Sigmoid colon (tissue), 7 donors: ENCODE measurements around the gene CCDC68. TPM values are rescaled to one million over a fixed set of nuclear protein-coding genes. Genes with fewer than 3 reads are reported as not detected.

Experiments
- DNase-seq: peaks from one replicate; pipeline ENCODE4 v3.0.0-alpha.2; 2019
- H3K27ac ChIP-seq, 4 donors: fragments of 200-600 bp; sonication (generic); one replicate each; pipeline ENCODE4 v1.5.1; 2016 to 2019; ENCODE audit warnings: mild to moderate bottlenecking in 1 of 4
- H3K27me3 ChIP-seq, 3 donors: fragments of 200-600 bp; sonication (generic); one replicate each; pipeline ENCODE4 v1.5.1; 2019; ENCODE audit warnings: mild to moderate bottlenecking in 1 of 3
- H3K36me3 ChIP-seq, 4 donors: fragments of 200-600 bp; sonication (generic); one replicate each; pipeline ENCODE4 v1.5.1; 2016 to 2019
- H3K4me1 ChIP-seq, 4 donors: fragments of 200-600 bp; sonication (generic); one replicate each; pipeline ENCODE4 v1.5.1; 2017 to 2019
- H3K4me3 ChIP-seq, 4 donors: fragments of 200-600 bp; sonication (generic); one replicate each; pipeline ENCODE4 v1.5.1; 2017 to 2019; ENCODE audit warnings: mild to moderate bottlenecking in 2 of 4, moderate library complexity in 1 of 4
- H3K9me3 ChIP-seq, 4 donors: fragments of 200-600 bp in 3 of 4; sonication (generic) in 3 of 4; one replicate each; pipeline versions ENCODE4 v1.5.1 to v1.6.1; 2013 to 2019
- EP300 ChIP-seq, 4 donors: sonication (generic); formaldehyde crosslinking; IDR thresholded peaks; one replicate each; pipeline ENCODE4 v1.6.1; 2017; ENCODE audit warnings: antibody characterized with exemption in 4 of 4
- POLR2A ChIP-seq, 2 donors: fragments of 450-650 bp; IDR thresholded peaks; one replicate each; pipeline ENCODE4 v1.6.1; 2016; ENCODE audit warnings: antibody characterized with exemption in 2 of 2, mild to moderate bottlenecking in 2 of 2, moderate library complexity in 2 of 2
- POLR2AphosphoS5 ChIP-seq, 4 donors: sonication (generic); formaldehyde crosslinking; IDR thresholded peaks; one replicate each; pipeline ENCODE4 v1.6.1; 2017; ENCODE audit warnings: antibody characterized with exemption in 4 of 4
- WGBS, 2 donors: extraction: QIAGEN DNeasy Blood & Tissue Kit; methylation state at CpG; one replicate each; pipeline ENCODE4 v1.1.7; 2013; 5-methylcytosine and 5-hydroxymethylcytosine counted together
- intact Hi-C: fragments of 100-400 bp; cut with DNase I; formaldehyde crosslinking; loops from one replicate; pipeline ENCODE4 v1.15.1; 2023
- polyA plus RNA-seq, 3 donors: library from polyadenylated mRNA; stranded (reverse); fragments of 200-250 nt; gene quantifications; one replicate each; pipeline ENCODE4 v1.2.3, GENCODE V29; 2013
- total RNA-seq, 4 donors: library from RNA; depleted of rRNA; stranded (reverse); fragments of >200 nt; gene quantifications; one replicate each; pipeline ENCODE4 v1.1.0, GENCODE V29; 2016
- TF ChIP-seq, protein P1 (sequence below), 4 experiments: fragments of 450-650 bp in 3 of 4; fragments of 200-600 bp in 1 of 4; IDR thresholded peaks; one replicate each; pipeline ENCODE4 v1.5.1; 2016 to 2019; ENCODE audit warnings: antibody characterized with exemption in 4 of 4, mild to moderate bottlenecking in 3 of 4, moderate library complexity in 2 of 4
- donor health status: healthy with polysubstance abuse.
- donor health status: Bipolar disorder and iron deficiency.
- donor health status: healthy.

CCDC68 gene
- total and polyA plus RNA-seq, 7 donors, result 3.1 to 42.3 (median 5.5) TPM

DNA sequence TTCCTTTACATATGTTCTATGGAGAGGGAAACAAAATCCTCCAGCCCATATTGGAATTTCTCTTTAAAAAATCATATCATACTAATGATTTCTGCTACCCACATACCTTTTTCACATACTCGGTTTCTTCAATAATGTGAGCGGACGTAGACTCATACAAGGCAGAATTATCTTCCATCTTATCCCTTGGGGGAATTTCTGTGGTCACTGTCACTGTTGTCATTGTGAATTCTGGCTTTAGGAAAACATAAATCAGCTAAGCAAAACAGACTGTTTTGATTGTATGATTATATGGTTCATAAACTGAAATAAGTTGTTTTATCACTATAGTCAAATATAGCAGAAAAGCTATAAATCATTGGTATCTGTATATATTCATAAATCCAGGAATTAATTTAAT, 16.7 kb downstream of the CCDC68 start:
- TF ChIP-seq POLR2A (IDR thresholded peaks at IDR 0.05), result no peak
- no peak for TF ChIP-seq POLR2AphosphoS5 (IDR thresholded peaks at IDR 0.05)
- TF ChIP-seq, protein P1, sequence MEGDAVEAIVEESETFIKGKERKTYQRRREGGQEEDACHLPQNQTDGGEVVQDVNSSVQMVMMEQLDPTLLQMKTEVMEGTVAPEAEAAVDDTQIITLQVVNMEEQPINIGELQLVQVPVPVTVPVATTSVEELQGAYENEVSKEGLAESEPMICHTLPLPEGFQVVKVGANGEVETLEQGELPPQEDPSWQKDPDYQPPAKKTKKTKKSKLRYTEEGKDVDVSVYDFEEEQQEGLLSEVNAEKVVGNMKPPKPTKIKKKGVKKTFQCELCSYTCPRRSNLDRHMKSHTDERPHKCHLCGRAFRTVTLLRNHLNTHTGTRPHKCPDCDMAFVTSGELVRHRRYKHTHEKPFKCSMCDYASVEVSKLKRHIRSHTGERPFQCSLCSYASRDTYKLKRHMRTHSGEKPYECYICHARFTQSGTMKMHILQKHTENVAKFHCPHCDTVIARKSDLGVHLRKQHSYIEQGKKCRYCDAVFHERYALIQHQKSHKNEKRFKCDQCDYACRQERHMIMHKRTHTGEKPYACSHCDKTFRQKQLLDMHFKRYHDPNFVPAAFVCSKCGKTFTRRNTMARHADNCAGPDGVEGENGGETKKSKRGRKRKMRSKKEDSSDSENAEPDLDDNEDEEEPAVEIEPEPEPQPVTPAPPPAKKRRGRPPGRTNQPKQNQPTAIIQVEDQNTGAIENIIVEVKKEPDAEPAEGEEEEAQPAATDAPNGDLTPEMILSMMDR (IDR thresholded peaks at IDR 0.05), result no peak
- no peak for TF ChIP-seq EP300 (IDR thresholded peaks at IDR 0.05)
- H3K36me3 ChIP-seq, result no peaks in the 10 kb centered on the region
- intact Hi-C loops, result no loop called here
- no peaks in the 10 kb centered on the region for H3K9me3 ChIP-seq
- WGBS, 2 donors, result 98% methylated on average over 3 of the region's 3 CpGs
- DNase-seq, result no peak
- H3K4me3 ChIP-seq, result no peak overlapping the region
- no peak overlapping the region for H3K27ac ChIP-seq
- H3K4me1 ChIP-seq, result peaks cover 0 to 7% (median 3%) of the 10 kb centered on the region in 4 donors
- no peaks in the 10 kb centered on the region for H3K27me3 ChIP-seq

DNA sequence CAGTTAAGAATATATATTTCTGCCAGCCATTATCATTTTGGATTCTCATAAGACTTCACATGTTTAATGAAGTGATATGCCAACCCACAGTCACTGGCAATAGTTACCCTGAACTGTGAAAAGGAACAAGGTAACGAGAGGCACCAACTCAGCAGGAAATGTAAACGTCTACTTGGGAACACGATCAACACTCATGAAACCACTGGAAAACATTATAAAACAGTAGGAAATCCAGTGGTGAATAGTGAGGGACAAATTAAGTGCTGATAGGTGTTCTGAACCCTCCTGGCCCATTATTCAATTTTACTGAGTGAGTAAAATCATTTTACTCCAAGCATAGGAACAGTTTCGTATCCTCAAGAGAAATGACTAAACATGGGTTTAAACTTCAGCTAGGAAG, 17.1 kb downstream of the CCDC68 start:
- no peaks in the 10 kb centered on the region for H3K27me3 ChIP-seq
- no peak overlapping the region for H3K27ac ChIP-seq
- 62 to 92% methylated on average over 4 of the region's 4 CpGs for WGBS, 2 donors
- no peak for DNase-seq
- H3K4me1 ChIP-seq, result peaks cover 0 to 7% (median 3%) of the 10 kb centered on the region in 4 donors
- H3K9me3 ChIP-seq, result no peaks in the 10 kb centered on the region
- intact Hi-C loops, result no loop called here
- TF ChIP-seq POLR2AphosphoS5 (IDR thresholded peaks at IDR 0.05), result no peak
- no peak for TF ChIP-seq EP300 (IDR thresholded peaks at IDR 0.05)
- TF ChIP-seq, protein P1 (IDR thresholded peaks at IDR 0.05), result no peak
- TF ChIP-seq POLR2A (IDR thresholded peaks at IDR 0.05), result no peak
- H3K36me3 ChIP-seq, result no peaks in the 10 kb centered on the region
- H3K4me3 ChIP-seq, result no peak overlapping the region

DNA sequence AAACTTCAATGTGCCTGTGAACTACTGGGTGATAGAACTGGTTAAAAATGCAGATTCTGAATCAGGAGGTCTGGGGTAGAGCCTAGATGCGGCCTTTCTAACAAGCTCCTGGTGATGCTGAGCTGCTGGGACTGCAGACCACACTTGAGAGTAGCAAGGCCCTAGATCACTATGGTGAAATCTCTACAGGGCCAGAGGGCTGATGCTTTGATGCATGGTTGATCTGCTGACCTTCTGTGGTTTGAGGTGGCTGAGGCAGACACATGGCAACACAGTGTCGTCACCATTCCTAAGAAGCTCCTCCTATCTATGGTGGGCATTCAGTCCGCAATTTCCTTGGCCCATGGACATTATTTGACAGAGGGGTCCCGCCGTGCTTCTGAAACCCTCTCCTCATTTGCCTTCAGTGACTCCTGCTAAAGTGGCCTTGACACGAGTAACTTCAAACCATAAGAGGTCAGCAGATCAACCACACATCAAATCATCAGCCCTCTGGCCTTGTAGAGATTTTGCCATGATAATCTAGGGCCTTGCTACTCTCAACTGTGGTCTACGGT, 19.8 kb downstream of the CCDC68 start:
- TF ChIP-seq POLR2AphosphoS5 (IDR thresholded peaks at IDR 0.05) (no peak), POLR2A (IDR thresholded peaks at IDR 0.05) (no peak), EP300 (IDR thresholded peaks at IDR 0.05) (no peak)
- TF ChIP-seq, protein P1 (IDR thresholded peaks at IDR 0.05), result no peak
- Histone ChIP-seq H3K36me3 (no peaks in the 10 kb centered on the region), H3K4me1 (no peaks in the 10 kb centered on the region), H3K4me3 (no peak overlapping the region), H3K9me3 (no peaks in the 10 kb centered on the region), H3K27ac (no peak overlapping the region), H3K27me3 (no peaks in the 10 kb centered on the region)
- WGBS, 2 donors, result 90 to 95% methylated on average over 7 of the region's 7 CpGs
- intact Hi-C loops, result no loop called here
- DNase-seq, result no peak

DNA sequence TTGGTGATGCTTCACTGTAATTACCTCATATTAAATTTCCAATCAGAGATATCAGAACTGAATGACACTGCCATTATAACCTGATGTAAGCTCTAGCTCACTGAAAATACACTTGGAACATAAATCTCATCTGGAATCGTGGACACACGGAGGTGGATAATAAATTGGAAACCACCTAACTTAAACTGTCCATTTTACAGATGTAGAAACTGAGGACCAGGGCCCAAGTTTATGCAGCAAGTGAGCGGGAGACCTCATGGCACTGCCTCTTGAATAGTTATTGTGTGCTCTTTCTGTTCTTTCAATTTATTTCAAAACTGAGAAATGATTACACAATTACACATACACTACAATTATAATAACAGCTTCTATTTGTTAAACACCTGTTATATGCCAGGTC, 20.8 kb downstream of the CCDC68 start:
- WGBS, 2 donors, result 93 to 94% methylated on average over 3 of the region's 3 CpGs
- TF ChIP-seq EP300 (IDR thresholded peaks at IDR 0.05) (no peak), POLR2AphosphoS5 (IDR thresholded peaks at IDR 0.05) (no peak), POLR2A (IDR thresholded peaks at IDR 0.05) (no peak)
- TF ChIP-seq, protein P1 (IDR thresholded peaks at IDR 0.05), result no peak
- no peaks in the 10 kb centered on the region for H3K36me3 ChIP-seq
- no peaks in the 10 kb centered on the region for H3K27me3 ChIP-seq
- no peaks in the 10 kb centered on the region for H3K4me1 ChIP-seq
- DNase-seq, result no peak
- H3K9me3 ChIP-seq, result no peaks in the 10 kb centered on the region
- intact Hi-C loops, result no loop called here
- H3K4me3 ChIP-seq, result no peak overlapping the region
- H3K27ac ChIP-seq, result no peak overlapping the region

DNA sequence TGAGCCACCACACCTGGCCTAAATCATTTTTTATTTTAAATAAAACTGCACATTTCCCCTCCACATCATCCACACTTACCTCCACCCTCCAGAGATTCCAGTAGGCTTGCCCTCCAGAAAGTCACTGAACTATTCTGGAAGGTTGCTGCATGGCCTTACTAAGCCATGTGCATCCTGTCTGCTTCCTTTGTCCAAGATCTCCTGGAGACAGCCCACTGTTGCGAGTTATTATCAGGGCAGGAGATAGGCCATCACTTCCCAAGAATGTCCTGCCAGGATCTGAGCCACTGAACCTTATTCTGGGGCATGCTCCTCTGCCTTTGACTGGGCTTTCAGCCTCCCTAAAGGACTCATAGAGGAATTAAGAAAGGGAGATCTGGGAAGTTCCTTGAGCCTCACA, 26.8 kb downstream of the CCDC68 start:
- Histone ChIP-seq H3K27me3 (no peaks in the 10 kb centered on the region), H3K4me3 (no peak overlapping the region), H3K4me1 (no peaks in the 10 kb centered on the region), H3K27ac (no peak overlapping the region), H3K36me3 (no peaks in the 10 kb centered on the region), H3K9me3 (no peaks in the 10 kb centered on the region)
- DNase-seq, result no peak
- intact Hi-C loops, result no loop called here
- WGBS, 2 donors, result 3 to 92% methylated on average over 1 of the region's 1 CpG
- TF ChIP-seq POLR2A (IDR thresholded peaks at IDR 0.05) (no peak), EP300 (IDR thresholded peaks at IDR 0.05) (no peak), POLR2AphosphoS5 (IDR thresholded peaks at IDR 0.05) (no peak)
- TF ChIP-seq, protein P1 (IDR thresholded peaks at IDR 0.05), result no peak
